Mesothelial cell of epicardium (in vitro differentiated cells): Measurements from ENCODE around the gene NTNG2. TPM values are rescaled to one million over a fixed set of nuclear protein-coding genes. Genes with fewer than 3 reads are reported as not detected.

ENCODE experiments used
- DNase-seq, 2 experiments: peaks; one replicate each; pipeline ENCODE4 v3.0.0; 2021; ENCODE audit warnings: low spot score in 2 of 2; ENCODE audit not compliant: unreplicated experiment in 2 of 2
- H3K27ac Mint-ChIP-seq: 2 replicates; pipeline ENCODE4 v1.8.0; 2021; ENCODE audit warnings: mixed read lengths
- H3K27me3 Mint-ChIP-seq: 2 replicates; pipeline ENCODE4 v1.8.0; 2021; ENCODE audit warnings: low read depth, mixed read lengths
- H3K36me3 Mint-ChIP-seq: 2 replicates; pipeline ENCODE4 v1.8.0; 2021; ENCODE audit warnings: mixed read lengths
- H3K4me1 Mint-ChIP-seq: 2 replicates; pipeline ENCODE4 v1.8.0; 2021; ENCODE audit warnings: mixed read lengths
- H3K4me3 Mint-ChIP-seq: 2 replicates; pipeline ENCODE4 v1.8.0; 2021; ENCODE audit warnings: mild to moderate bottlenecking, moderate library complexity, mixed read lengths
- H3K9me3 Mint-ChIP-seq: 2 replicates; pipeline ENCODE4 v1.8.0; 2021; ENCODE audit warnings: mixed read lengths
- CTCF ChIP-seq: fragments of 200-600 bp; sonication (generic); IDR thresholded peaks from one replicate; pipeline ENCODE4 v1.5.0; 2021; ENCODE audit warnings: antibody characterized with exemption; ENCODE audit not compliant: unreplicated experiment
- total RNA-seq: library from RNA; stranded (reverse); gene quantifications from 3 replicates; pipeline ENCODE4 v1.2.1, GENCODE V29; 2021

NTNG2 gene
- total RNA-seq, 1 donor from 2014 or later = 8.1 TPM

- Mint-ChIP-seq H3K36me3 (no peaks in the 10 kb centered on the region), H3K27me3 (no peaks in the 10 kb centered on the region), H3K9me3 (no peaks in the 10 kb centered on the region), H3K4me3 (no peak overlapping the region), H3K27ac (no peak overlapping the region), H3K4me1 (peaks cover 12% of the 10 kb centered on the region)
- DNase-seq = no peak
- no peak for TF ChIP-seq CTCF
Observed at GRCh38 chr9:132211570-132211969, 49.7 kb downstream of the NTNG2 start.

GRCh38 chr9:132214027-132214622 lies 52.3 kb downstream of the NTNG2 start:
- H3K9me3 Mint-ChIP-seq = no peaks in the 10 kb centered on the region
- H3K4me1 Mint-ChIP-seq = peaks cover 12% of the 10 kb centered on the region
- peak; percentile 65 to 80 for DNase-seq
- H3K4me3 Mint-ChIP-seq = no peak overlapping the region
- H3K27ac Mint-ChIP-seq = peak overlapping the region; percentile 92
- H3K27me3 Mint-ChIP-seq = no peaks in the 10 kb centered on the region
- TF ChIP-seq CTCF = no peak
- no peaks in the 10 kb centered on the region for H3K36me3 Mint-ChIP-seq

GRCh38 chr9:132216861-132217619 lies 55.2 kb downstream of the NTNG2 start:
- H3K36me3 Mint-ChIP-seq = no peaks in the 10 kb centered on the region
- H3K27me3 Mint-ChIP-seq = peaks cover 7% of the 10 kb centered on the region
- no peak for DNase-seq
- H3K4me3 Mint-ChIP-seq = no peak overlapping the region
- no peak overlapping the region for H3K27ac Mint-ChIP-seq
- TF ChIP-seq CTCF = no peak
- peaks cover 12% of the 10 kb centered on the region for H3K4me1 Mint-ChIP-seq
- no peaks in the 10 kb centered on the region for H3K9me3 Mint-ChIP-seq

- Mint-ChIP-seq H3K9me3 (no peaks in the 10 kb centered on the region), H3K27ac (no peak overlapping the region), H3K36me3 (no peaks in the 10 kb centered on the region), H3K27me3 (peaks cover 11% of the 10 kb centered on the region), H3K4me1 (peaks cover 14% of the 10 kb centered on the region), H3K4me3 (no peak overlapping the region)
- no peak for DNase-seq
- TF ChIP-seq CTCF = no peak
Observed at GRCh38 chr9:132218208-132218607, 56.4 kb downstream of the NTNG2 start.

GRCh38 chr9:132221941-132222340 lies 60.1 kb downstream of the NTNG2 start:
- Mint-ChIP-seq H3K4me3 (no peak overlapping the region), H3K27me3 (peaks cover 20% of the 10 kb centered on the region), H3K4me1 (peaks cover 3% of the 10 kb centered on the region), H3K9me3 (no peaks in the 10 kb centered on the region), H3K36me3 (no peaks in the 10 kb centered on the region), H3K27ac (no peak overlapping the region)
- DNase-seq = no peak
- TF ChIP-seq CTCF = no peak
